H1 (cell line): ENCODE data around the gene VEPH1. TPM values are rescaled to one million over a fixed set of nuclear protein-coding genes. Genes with fewer than 3 reads are reported as not detected.

Source experiments
- CTCF ChIA-PET: fragments of 300-600 bp; sonication (Branson Sonifier 250); formaldehyde crosslinking; loops from one replicate; lab custom pipeline; 2021; ENCODE audit not compliant: partially characterized antibody; lab: Charles Lee
- POLR2A ChIA-PET: fragments of 300-600 bp; sonication (Branson Sonifier 250); formaldehyde crosslinking; loops from one replicate; lab custom pipeline; 2021; ENCODE audit warnings: inconsistent platforms; ENCODE audit not compliant: partially characterized antibody; lab: Charles Lee
- DNase-seq, 2 experiments: peaks; one replicate each; pipeline versions ENCODE4 v3.0.0 to v3.0.0-alpha.2; 2010 to 2022; ENCODE audit warnings: low spot score in 2 of 2, low read depth in 1 of 2, mixed read lengths in 1 of 2
- FAIRE-seq: peaks from 2 replicates; lab custom pipeline; 2011; peaks lifted over from hg19 to GRCh38; lab: Jason Lieb, UNC
- H2AFZ ChIP-seq: 2 replicates; pipeline ENCODE4 v1.8.1; 2012; ENCODE audit warnings: low read length, inconsistent platforms
- H2AK5ac ChIP-seq: 2 replicates; pipeline ENCODE4 v1.6.1; 2013; ENCODE audit warnings: low read depth, low read length
- H2BK120ac ChIP-seq: replicated peaks from 2 replicates; pipeline ENCODE3; 2013; ENCODE audit warnings: low read depth, low read length, inconsistent platforms
- H2BK12ac ChIP-seq: 2 replicates; pipeline ENCODE4 v1.6.1; 2013; ENCODE audit warnings: low read depth, low read length
- H2BK15ac ChIP-seq: 2 replicates; pipeline ENCODE4 v1.6.1; 2013; ENCODE audit warnings: low read length
- H2BK20ac ChIP-seq: 2 replicates; pipeline ENCODE4 v1.6.1; 2013; ENCODE audit warnings: low read length
- H2BK5ac ChIP-seq: 2 replicates; pipeline ENCODE4 v1.6.1; 2013; ENCODE audit warnings: low read depth, low read length
- H3K14ac ChIP-seq: 2 replicates; pipeline ENCODE4 v1.6.1; 2013; ENCODE audit warnings: inconsistent platforms; ENCODE audit not compliant: insufficient read length
- H3K18ac ChIP-seq: 2 replicates; pipeline ENCODE4 v1.6.1; 2013; ENCODE audit warnings: low read length; ENCODE audit errors: extremely low read depth
- H3K23ac ChIP-seq: 2 replicates; pipeline ENCODE4 v1.6.1; 2013; ENCODE audit warnings: inconsistent platforms; ENCODE audit not compliant: insufficient read length
- H3K23me2 ChIP-seq: 2 replicates; pipeline ENCODE4 v1.6.1; 2013; ENCODE audit warnings: low read depth, low read length
- H3K27ac ChIP-seq: 2 replicates; pipeline ENCODE4 v1.6.1; 2011; ENCODE audit warnings: low read depth, low read length, inconsistent platforms
- H3K27me3 ChIP-seq, 4 experiments: replicated peaks in 1 of 4; 1 replicate in 1 of 4; 2 replicates in 3 of 4; pipeline versions ENCODE4 v1.6.1 to v1.8.1; 2011 to 2013; ENCODE audit warnings: low read length in 3 of 4, mild to moderate bottlenecking in 3 of 4, inconsistent platforms in 2 of 4, mixed read lengths in 2 of 4, moderate library complexity in 1 of 4; ENCODE audit not compliant: control insufficient read depth in 3 of 4, insufficient read depth in 3 of 4; ENCODE audit errors: extremely low read depth in 1 of 4
- H3K36me3 ChIP-seq, 4 experiments: 2 replicates each; pipeline versions ENCODE4 v1.6.1 to v1.8.1; 2011 to 2013; ENCODE audit warnings: mild to moderate bottlenecking in 4 of 4, low read length in 3 of 4, moderate library complexity in 2 of 4, control low read depth in 1 of 4, inconsistent platforms in 1 of 4; ENCODE audit not compliant: insufficient read depth in 4 of 4, control insufficient read depth in 2 of 4
- H3K4ac ChIP-seq: replicated peaks from 2 replicates; pipeline ENCODE3; 2013; ENCODE audit warnings: low read length, low read depth, mixed read lengths, inconsistent platforms; ENCODE audit not compliant: insufficient read length
- H3K4me1 ChIP-seq, 4 experiments: replicated peaks in 1 of 4; 1 replicate in 1 of 4; 2 replicates in 3 of 4; pipeline versions ENCODE4 v1.6.1 to v1.8.1; 2011 to 2013; ENCODE audit warnings: low read length in 3 of 4, inconsistent platforms in 2 of 4, mixed read lengths in 1 of 4; ENCODE audit not compliant: insufficient read depth in 4 of 4, control insufficient read depth in 3 of 4
- H3K4me2 ChIP-seq, 2 experiments: 2 replicates each; pipeline versions ENCODE4 v1.6.1 to v1.8.1; 2011 to 2013; ENCODE audit warnings: low read depth in 2 of 2, low read length in 2 of 2, control low read depth in 1 of 2, inconsistent platforms in 1 of 2, mild to moderate bottlenecking in 1 of 2; ENCODE audit not compliant: insufficient read depth in 1 of 2
- H3K4me3 ChIP-seq, 4 experiments: fragments of 200-600, 300-600 bp in 1 of 4; sonication (generic), shearing (Covaris generic), sonication (Bioruptor Twin) in 1 of 4; 2 replicates each; pipeline versions ENCODE4 v1.5.1 to v1.8.1; 2011 to 2016; ENCODE audit warnings: low read length in 4 of 4, low read depth in 3 of 4, control low read depth in 2 of 4, inconsistent platforms in 2 of 4, mild to moderate bottlenecking in 2 of 4, mixed read lengths in 1 of 4, moderate library complexity in 1 of 4; ENCODE audit not compliant: insufficient read depth in 2 of 4; ENCODE audit errors: extremely low read depth in 1 of 4
- H3K56ac ChIP-seq: replicated peaks from 2 replicates; pipeline ENCODE3; 2013; ENCODE audit warnings: low read depth, mild to moderate bottlenecking, mixed read lengths, low read length, inconsistent platforms; ENCODE audit not compliant: insufficient read length
- H3K79me1 ChIP-seq: 2 replicates; pipeline ENCODE4 v1.6.1; 2013; ENCODE audit warnings: low read depth, low read length, control low read depth
- H3K79me2 ChIP-seq, 2 experiments: 2 replicates each; pipeline versions ENCODE4 v1.6.1 to v1.8.1; 2012 to 2013; ENCODE audit warnings: low read length in 2 of 2, mild to moderate bottlenecking in 2 of 2, inconsistent platforms in 1 of 2; ENCODE audit not compliant: insufficient read depth in 2 of 2, control insufficient read depth in 1 of 2
- H3K9ac ChIP-seq, 4 experiments: replicated peaks in 1 of 4; 1 replicate in 1 of 4; 2 replicates in 3 of 4; pipeline versions ENCODE4 v1.6.1 to v1.8.1; 2011 to 2013; ENCODE audit warnings: low read depth in 3 of 4, low read length in 3 of 4, control low read depth in 2 of 4, mild to moderate bottlenecking in 2 of 4, moderate library complexity in 2 of 4, inconsistent platforms in 1 of 4; ENCODE audit errors: extremely low read depth in 1 of 4
- H3K9me3 ChIP-seq, 2 experiments: 2 replicates each; pipeline versions ENCODE4 v1.6.1 to v1.8.1; 2012 to 2013; ENCODE audit warnings: mild to moderate bottlenecking in 2 of 2, moderate library complexity in 2 of 2, control low read depth in 1 of 2, inconsistent platforms in 1 of 2, low read depth in 1 of 2, low read length in 1 of 2, mixed read lengths in 1 of 2; ENCODE audit not compliant: insufficient read depth in 2 of 2
- H4K20me1 ChIP-seq, 2 experiments: replicated peaks in 1 of 2; 2 replicates each; pipeline versions ENCODE3 to v1.8.1; 2011 to 2013; ENCODE audit warnings: inconsistent platforms in 2 of 2, low read length in 2 of 2, mild to moderate bottlenecking in 1 of 2; ENCODE audit not compliant: insufficient read depth in 2 of 2, control insufficient read depth in 1 of 2
- H4K5ac ChIP-seq: 2 replicates; pipeline ENCODE4 v1.6.1; 2013; ENCODE audit warnings: low read length, low read depth, mixed read lengths, inconsistent platforms; ENCODE audit not compliant: insufficient read length
- H4K8ac ChIP-seq: 2 replicates; pipeline ENCODE4 v1.8.0; 2013; ENCODE audit warnings: mild to moderate bottlenecking, moderate library complexity, low read length, inconsistent platforms; ENCODE audit not compliant: insufficient read depth; ENCODE audit errors: extremely low read depth
- H4K91ac ChIP-seq: replicated peaks from 2 replicates; pipeline ENCODE3; 2013; ENCODE audit warnings: low read length, mixed read lengths, inconsistent platforms; ENCODE audit not compliant: insufficient read length
- BCL11A ChIP-seq, 2 experiments: IDR thresholded peaks; one replicate each; pipeline ENCODE4 v1.6.1; 2011; ENCODE audit warnings: low read depth in 2 of 2, low read length in 2 of 2, mild to moderate bottlenecking in 2 of 2
- HDAC2 ChIP-seq, 2 experiments: fragments of 300-600 bp in 1 of 2; sonication (generic) in 1 of 2; IDR thresholded peaks; 2 replicates each; pipeline ENCODE4 v1.6.1; 2011 to 2012; ENCODE audit warnings: low read depth in 2 of 2, low read length in 2 of 2, mild to moderate bottlenecking in 2 of 2, moderate library complexity in 2 of 2, borderline replicate concordance in 1 of 2, inconsistent platforms in 1 of 2
- KDM5A ChIP-seq: fragments of 200-600 bp; IDR thresholded peaks from 2 replicates; pipeline ENCODE4 v1.7.1; 2012; ENCODE audit warnings: mild to moderate bottlenecking, low read length, inconsistent platforms, mixed read lengths
- SUZ12 ChIP-seq: fragments of 200-600 bp; sonication (generic); IDR thresholded peaks from 2 replicates; pipeline ENCODE4 v1.6.1; 2012; ENCODE audit warnings: mild to moderate bottlenecking, inconsistent platforms, low read length, moderate library complexity, mixed read lengths
- WGBS, 2 experiments: shearing (Covaris generic) in 1 of 2; methylation state at CpG; one replicate each; pipeline versions ENCODE4 v1.1.6 to v1.1.7; 2013 to 2015; ENCODE audit warnings: low lambda C conversion rate in 2 of 2, mixed read lengths in 2 of 2, inconsistent platforms in 1 of 2, low coverage in 1 of 2, missing lambda C conversion rate in 1 of 2; ENCODE audit not compliant: insufficient replicate concordance in 2 of 2, insufficient coverage in 1 of 2, insufficient read length in 1 of 2; ENCODE audit errors: extremely low coverage in 1 of 2, missing lambda C conversion rate in 1 of 2; 5-methylcytosine and 5-hydroxymethylcytosine counted together
- polyA plus RNA-seq, 7 experiments: library from polyadenylated mRNA; depleted of rRNA in 3 of 7; stranded (reverse) in 5 of 7; unstranded in 2 of 7; fragments of >200 nt in 5 of 7; fragments of 200-250 nt in 2 of 7; gene quantifications; 1 replicate in 5 of 7; 2 replicates in 1 of 7; 4 replicates in 1 of 7; pipeline versions ENCODE4 v1.2.1 to v1.2.3, GENCODE V29; 2011 to 2013; ENCODE audit warnings: missing spikeins in 2 of 7, mixed read lengths in 2 of 7
- total RNA-seq: library from RNA; stranded (reverse); fragmentation: NEBNext Ultra II Directional; extraction: Animal tissue kit (Norgen Biotek cat#: 25700); gene quantifications from 2 replicates; pipeline ENCODE4 v1.2.1, GENCODE V29; 2021

The VEPH1 gene
- total and polyA plus RNA-seq, 2 of the 8 experiments (the other 6 are each of a cell fraction or from before 2014, with no cell fraction given) = 12.0 to 18.3 TPM

GRCh38 chr3:157327837-157328236 is 175.4 kb downstream of the VEPH1 start:
- no peak overlapping the region for H3K27ac ChIP-seq
- H3K27me3 ChIP-seq = no peaks in the 10 kb centered on the region
- no peak overlapping the region for H3K18ac ChIP-seq
- no peaks in the 10 kb centered on the region for H3K23me2 ChIP-seq
- ChIA-PET POLR2A (no interaction called here), CTCF (interaction anchor here (0.5 to 1.9 kb wide), 5 partner anchors 8 to 1708 kb away, joined by 3 to 13 read pairs (median 3); no protein-coding TSS in a partner anchor)
- no peak overlapping the region for H2BK120ac ChIP-seq
- DNase-seq (no peak), FAIRE-seq (no peak)
- no peaks in the 10 kb centered on the region for H4K20me1 ChIP-seq
- no peak overlapping the region for H3K4ac ChIP-seq
- no peaks in the 10 kb centered on the region for H3K36me3 ChIP-seq
- no peak overlapping the region for H3K56ac ChIP-seq
- H2BK12ac ChIP-seq = no peak overlapping the region
- H3K4me1 ChIP-seq = no peaks in the 10 kb centered on the region
- no peaks in the 10 kb centered on the region for H3K9me3 ChIP-seq
- H4K8ac ChIP-seq = no peak overlapping the region
- H3K4me3 ChIP-seq = no peak overlapping the region
- H3K79me1 ChIP-seq = no peaks in the 10 kb centered on the region
- H4K91ac ChIP-seq = no peak overlapping the region
- H4K5ac ChIP-seq = no peak overlapping the region
- 90% methylated on average over 3 of the region's 3 CpGs; no CpG with 5 or more reads in 1 of the 2 experiments for WGBS, 2 experiments
- H3K79me2 ChIP-seq = no peaks in the 10 kb centered on the region
- no peak overlapping the region for H3K4me2 ChIP-seq
- H2AFZ ChIP-seq = no peak overlapping the region
- H2AK5ac ChIP-seq = no peak overlapping the region
- no peak overlapping the region for H3K9ac ChIP-seq
- H3K23ac ChIP-seq = no peak overlapping the region
- H2BK15ac ChIP-seq = no peak overlapping the region
- no peak overlapping the region for H3K14ac ChIP-seq
- no peak overlapping the region for H2BK20ac ChIP-seq
- no peak for TF ChIP-seq KDM5A
- TF ChIP-seq BCL11A (IDR thresholded peaks at IDR 0.05; ENCODE audit: low read depth in 2 of 2, low read length in 2 of 2) = no peak
- TF ChIP-seq SUZ12 = no peak
- TF ChIP-seq HDAC2 (IDR thresholded peaks at IDR 0.05; ENCODE audit: borderline replicate concordance in 1 of 2, low read depth in 2 of 2, low read length in 2 of 2) = no peak
- no peak overlapping the region for H2BK5ac ChIP-seq
